GM03348 (cell line): Measurements from ENCODE around the gene RUSC1.
"Not testable (repeated sequence)": the region's sequence is repeated elsewhere in the genome, so short reads cannot be mapped to it uniquely, and the experiment has no call there.

ENCODE experiments used
- DNase-seq: peaks from one replicate; pipeline ENCODE4 v3.0.0; 2012; ENCODE audit warnings: low spot score

The RUSC1 gene, protein sequence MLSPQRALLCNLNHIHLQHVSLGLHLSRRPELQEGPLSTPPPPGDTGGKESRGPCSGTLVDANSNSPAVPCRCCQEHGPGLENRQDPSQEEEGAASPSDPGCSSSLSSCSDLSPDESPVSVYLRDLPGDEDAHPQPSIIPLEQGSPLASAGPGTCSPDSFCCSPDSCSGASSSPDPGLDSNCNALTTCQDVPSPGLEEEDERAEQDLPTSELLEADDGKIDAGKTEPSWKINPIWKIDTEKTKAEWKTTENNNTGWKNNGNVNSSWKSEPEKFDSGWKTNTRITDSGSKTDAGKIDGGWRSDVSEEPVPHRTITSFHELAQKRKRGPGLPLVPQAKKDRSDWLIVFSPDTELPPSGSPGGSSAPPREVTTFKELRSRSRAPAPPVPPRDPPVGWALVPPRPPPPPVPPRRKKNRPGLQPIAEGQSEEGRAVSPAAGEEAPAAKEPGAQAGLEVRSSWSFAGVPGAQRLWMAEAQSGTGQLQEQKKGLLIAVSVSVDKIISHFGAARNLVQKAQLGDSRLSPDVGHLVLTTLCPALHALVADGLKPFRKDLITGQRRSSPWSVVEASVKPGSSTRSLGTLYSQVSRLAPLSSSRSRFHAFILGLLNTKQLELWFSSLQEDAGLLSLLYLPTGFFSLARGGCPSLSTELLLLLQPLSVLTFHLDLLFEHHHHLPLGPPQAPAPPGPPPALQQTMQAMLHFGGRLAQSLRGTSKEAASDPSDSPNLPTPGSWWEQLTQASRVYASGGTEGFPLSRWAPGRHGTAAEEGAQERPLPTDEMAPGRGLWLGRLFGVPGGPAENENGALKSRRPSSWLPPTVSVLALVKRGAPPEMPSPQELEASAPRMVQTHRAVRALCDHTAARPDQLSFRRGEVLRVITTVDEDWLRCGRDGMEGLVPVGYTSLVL

GRCh38 chr1:155320661-155321617, at the start of gene RUSC1:
TSS of gene RUSC1 (plus strand) at chr1:155320894. CDS start at chr1:155321774, 880 bp downstream.
- DNase-seq: peak; percentile 91

DNA sequence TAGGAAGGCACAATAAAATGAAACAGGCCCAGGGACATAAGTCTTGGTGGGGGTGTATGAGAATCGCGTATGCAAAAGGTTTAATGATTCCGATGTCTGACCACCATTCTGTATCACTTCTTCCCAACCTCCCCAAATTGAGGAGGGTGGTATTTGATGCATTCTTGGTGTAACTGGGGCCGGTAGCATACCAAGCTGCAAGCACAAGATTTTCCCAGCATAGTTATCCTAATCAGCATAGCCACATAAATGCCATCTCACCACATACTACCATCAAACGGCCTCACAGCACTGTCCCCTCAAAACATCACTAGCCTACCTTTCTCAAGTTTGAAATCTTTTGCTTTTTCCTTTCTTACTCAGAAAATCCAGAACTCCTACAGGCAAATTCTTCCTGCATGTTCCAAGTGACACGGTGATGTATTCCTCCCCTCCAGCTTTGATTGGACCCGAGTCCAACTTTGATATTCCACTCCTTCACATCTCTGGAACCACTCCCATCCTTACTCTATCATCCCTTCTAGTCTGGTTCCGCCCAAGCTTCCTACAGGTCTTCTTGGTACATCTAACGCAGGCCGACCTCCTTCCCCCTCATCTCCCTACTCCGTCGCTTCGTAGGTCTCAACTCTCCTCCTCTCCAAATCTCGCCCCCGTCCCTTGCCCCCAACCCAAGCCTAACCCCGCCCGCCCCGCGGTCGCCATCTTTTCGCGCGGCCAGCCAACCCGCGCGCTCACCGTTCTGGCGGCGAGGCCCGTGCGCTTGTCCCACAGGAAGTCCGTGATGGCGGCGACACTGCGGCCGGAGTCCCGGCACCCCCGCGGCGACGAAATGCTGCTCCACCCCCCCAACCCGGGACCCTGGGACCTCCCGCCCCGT, 48.0 kb upstream of the RUSC1 start:
- peak; percentile 74 for DNase-seq

- peak; percentile 98 for DNase-seq
Measured at GRCh38 chr1:155273343-155274245, 47.1 kb upstream of the RUSC1 start, which contains the start of gene CLK2. TSS of gene CLK2 (minus strand) at chr1:155273504. CDS start at chr1:155270977, 2,527 bp downstream.

- DNase-seq: peak; percentile 99
Measured at GRCh38 chr1:155277070-155277901, 43.4 kb upstream of the RUSC1 start, which contains the start of gene HCN3. TSS of gene HCN3 (plus strand) at chr1:155277463. CDS start at chr1:155277591, 128 bp downstream.

DNA sequence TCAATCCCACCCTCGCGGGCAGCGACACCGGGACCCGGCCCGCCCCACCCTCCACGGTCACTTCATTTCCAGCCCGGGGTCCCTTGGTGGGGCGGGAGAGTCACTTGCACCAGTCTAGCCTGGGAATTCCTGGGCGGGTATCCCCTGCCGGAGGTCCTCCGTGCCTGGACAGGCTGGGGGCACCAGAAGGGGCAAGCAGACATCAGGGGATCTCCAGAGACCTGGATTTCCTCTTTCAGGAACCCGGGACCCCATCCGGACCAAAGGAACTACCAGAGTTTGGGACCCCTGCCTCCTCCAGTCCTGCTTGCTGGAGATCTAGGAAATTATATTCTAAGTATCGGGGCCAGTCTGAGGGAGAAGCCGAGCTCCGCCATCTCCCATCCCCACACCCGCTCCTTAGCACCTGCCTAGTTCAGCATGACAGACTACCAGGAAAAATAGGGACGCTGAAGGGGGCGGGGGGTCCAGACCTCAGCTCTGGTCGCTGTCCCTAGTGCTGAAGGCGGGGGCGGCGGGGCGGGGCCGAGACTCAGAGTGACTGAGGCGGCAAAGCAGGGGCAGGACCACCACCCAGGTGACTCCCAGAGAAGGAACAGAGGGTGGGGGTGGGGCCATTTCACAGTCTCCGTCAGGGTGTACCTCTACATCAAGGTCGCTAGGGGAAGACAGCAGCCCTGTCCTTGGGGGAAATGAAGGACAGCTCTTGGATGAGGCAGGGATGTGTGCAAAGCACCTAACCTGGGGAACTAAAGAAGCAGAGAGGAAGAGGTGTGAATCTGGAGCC, 42.6 kb upstream of the RUSC1 start:
- peak; percentile 61 for DNase-seq

DNA sequence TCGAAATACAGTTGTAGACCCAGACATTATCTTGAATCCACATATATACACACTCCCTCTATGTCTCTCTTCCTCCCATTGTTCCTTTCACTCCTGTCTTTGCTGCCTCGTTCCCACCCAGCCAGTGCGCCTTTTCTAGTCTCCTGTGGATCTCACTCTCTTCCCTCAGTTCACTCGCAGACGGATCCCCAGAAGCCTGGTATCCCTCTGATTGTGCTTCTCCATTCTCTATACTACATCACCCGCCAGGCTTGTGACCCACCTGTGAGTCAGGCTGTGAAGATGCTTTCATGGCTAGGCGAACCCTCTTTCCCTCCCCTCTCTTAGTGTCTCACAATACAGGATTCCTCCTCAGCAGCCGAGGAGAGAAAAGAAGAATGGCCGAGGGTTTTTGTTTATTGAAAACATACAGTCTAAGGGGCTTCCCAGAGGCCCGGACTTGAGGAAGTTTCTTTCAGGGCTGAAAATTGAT, 42.0 kb upstream of the RUSC1 start:
- no peak for DNase-seq

GRCh38 chr1:155279268-155279667, 41.4 kb upstream of the RUSC1 start:
- no peak for DNase-seq

- no peak for DNase-seq
Measured at GRCh38 chr1:155282488-155283091, 38.1 kb upstream of the RUSC1 start.

GRCh38 chr1:155284476-155284875, 36.2 kb upstream of the RUSC1 start:
- no peak for DNase-seq

- DNase-seq: no peak
Measured at GRCh38 chr1:155285063-155285462, 35.6 kb upstream of the RUSC1 start.

DNA sequence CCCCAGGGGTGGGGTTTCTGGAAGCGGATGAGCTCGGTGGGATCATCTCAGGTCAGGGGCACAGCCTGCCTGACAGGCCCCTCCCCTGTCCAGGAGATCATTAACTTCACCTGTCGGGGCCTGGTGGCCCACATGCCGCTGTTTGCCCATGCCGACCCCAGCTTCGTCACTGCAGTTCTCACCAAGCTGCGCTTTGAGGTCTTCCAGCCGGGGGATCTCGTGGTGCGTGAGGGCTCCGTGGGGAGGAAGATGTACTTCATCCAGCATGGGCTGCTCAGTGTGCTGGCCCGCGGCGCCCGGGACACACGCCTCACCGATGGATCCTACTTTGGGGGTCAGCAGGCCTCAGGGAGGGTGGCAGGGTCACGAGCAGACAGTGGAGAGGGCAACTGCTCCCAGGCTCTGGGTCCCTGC, 35.1 kb upstream of the RUSC1 start:
- DNase-seq: no peak

DNA sequence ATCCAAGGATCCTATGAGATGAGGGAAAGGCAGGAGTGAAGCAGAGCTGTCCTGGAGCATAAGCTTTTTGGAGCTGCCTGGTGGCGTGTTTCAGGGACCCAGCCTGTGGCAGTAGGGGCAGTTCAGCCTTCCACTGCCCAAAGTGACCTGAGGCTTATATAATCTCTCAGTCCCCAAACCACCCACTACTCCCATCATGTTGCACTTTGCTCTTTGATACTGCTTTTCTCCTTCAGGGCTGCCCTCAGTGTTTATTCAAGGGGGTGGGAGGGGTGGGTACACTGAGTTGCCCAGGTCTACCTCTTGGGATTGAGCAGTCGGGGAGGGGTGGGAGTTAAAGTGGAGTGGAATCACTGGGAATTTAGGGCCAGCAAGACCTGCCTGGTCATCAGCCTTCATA, 34.1 kb upstream of the RUSC1 start:
- no peak for DNase-seq

DNA sequence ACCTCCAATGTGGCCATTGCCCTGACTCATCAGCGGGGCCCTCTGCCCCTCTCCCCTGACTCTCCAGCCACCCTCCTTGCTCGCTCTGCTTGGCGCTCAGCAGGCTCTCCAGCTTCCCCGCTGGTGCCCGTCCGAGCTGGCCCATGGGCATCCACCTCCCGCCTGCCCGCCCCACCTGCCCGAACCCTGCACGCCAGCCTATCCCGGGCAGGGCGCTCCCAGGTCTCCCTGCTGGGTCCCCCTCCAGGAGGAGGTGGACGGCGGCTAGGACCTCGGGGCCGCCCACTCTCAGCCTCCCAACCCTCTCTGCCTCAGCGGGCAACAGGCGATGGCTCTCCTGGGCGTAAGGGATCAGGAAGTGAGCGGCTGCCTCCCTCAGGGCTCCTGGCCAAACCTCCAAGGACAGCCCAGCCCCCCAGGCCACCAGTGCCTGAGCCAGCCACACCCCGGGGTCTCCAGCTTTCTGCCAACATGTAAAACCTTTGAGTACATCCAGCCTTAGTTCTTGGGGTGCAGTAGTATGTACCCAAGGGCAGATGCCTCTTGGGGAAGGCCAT, 32.6 kb upstream of the RUSC1 start:
- DNase-seq: no peak

GRCh38 chr1:155291006-155291405, 29.7 kb upstream of the RUSC1 start:
- DNase-seq: not testable (repeated sequence)

GRCh38 chr1:155293086-155293749, 27.5 kb upstream of the RUSC1 start:
- no peak for DNase-seq

- no peak for DNase-seq
Measured at GRCh38 chr1:155294520-155295182, 26.0 kb upstream of the RUSC1 start.
